CD4-positive, alpha-beta T cell treated with Interleukin-6 for 4 hours (primary cell): ENCODE results near the gene ANXA1.

Source experiments
- DNase-seq: peaks from one replicate; pipeline ENCODE4 v3.0.0-alpha.2; 2020; ENCODE audit warnings: mixed read lengths

Gene ANXA1, protein sequence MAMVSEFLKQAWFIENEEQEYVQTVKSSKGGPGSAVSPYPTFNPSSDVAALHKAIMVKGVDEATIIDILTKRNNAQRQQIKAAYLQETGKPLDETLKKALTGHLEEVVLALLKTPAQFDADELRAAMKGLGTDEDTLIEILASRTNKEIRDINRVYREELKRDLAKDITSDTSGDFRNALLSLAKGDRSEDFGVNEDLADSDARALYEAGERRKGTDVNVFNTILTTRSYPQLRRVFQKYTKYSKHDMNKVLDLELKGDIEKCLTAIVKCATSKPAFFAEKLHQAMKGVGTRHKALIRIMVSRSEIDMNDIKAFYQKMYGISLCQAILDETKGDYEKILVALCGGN

DNA sequence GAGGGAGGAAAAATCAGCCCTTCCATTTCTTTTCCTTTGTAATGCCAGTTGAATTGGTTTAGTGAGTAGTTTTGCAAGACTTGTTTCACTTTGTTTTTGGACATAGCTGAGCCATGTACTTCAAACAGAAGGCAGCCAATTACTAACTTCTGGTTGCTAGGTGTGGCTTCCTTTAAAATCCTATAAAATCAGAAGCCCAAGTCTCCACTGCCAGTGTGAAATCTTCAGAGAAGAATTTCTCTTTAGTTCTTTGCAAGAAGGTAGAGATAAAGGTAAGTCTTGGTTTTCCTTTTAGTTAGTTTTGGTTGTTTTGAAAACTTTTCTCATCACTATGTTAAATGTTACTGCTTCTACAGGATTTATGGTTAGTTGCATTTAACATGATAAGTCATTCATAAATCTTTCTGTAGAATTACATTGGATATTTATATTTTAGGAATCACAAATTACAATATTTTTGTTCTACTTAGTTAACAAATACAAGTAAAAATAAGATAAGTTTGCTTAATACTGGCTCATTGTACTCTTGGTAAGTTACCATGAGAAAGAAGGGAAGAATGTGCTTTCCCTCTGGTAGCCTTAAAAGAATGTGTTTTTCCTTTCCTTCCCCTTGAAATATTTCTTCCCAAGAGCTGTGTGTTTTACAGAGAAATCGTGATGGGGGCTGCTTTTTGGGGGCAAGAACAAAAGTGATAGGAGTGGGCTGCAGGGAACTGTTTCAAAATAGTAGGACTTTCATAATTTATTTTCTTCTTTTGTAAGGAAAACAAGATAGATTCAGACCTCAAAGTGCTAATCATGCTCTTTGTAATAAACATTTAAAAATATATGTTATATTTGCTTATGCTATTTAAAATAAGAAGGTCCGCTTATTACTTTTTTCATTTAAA is at the start of gene ANXA1:
ANXA1 (plus strand) TSS at position 213 of the 890 bp plus-strand sequence. CDS start 6,671 bp downstream, outside the sequence.
- peak; percentile 19 for DNase-seq

DNA sequence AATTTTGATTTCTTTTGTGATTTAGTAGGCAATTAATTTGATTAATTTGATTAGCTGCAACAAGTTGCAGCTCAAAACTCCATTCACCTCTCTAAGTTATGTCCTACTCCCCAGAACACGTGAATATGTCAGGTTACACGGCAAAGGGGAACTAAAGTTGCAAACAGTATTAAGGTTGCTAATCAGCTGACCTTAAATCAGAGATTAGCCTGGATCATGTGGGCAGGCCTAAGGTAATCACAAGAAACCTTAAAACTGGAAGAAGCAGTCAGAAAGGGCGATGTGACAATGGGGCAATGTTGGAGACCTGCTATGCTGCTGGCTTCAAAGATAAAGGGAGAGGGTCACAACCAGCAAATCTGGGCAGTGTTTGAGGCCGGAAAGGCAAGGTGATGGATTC is 47.3 kb upstream of the ANXA1 start:
- no peak for DNase-seq

- DNase-seq = no peak
Observed at GRCh38 chr9:73104921-73105320, 46.7 kb upstream of the ANXA1 start.

GRCh38 chr9:73107489-73108069 is 44.1 kb upstream of the ANXA1 start:
- DNase-seq = peak; percentile 76

GRCh38 chr9:73114058-73114457 is 37.6 kb upstream of the ANXA1 start:
- no peak for DNase-seq

DNA sequence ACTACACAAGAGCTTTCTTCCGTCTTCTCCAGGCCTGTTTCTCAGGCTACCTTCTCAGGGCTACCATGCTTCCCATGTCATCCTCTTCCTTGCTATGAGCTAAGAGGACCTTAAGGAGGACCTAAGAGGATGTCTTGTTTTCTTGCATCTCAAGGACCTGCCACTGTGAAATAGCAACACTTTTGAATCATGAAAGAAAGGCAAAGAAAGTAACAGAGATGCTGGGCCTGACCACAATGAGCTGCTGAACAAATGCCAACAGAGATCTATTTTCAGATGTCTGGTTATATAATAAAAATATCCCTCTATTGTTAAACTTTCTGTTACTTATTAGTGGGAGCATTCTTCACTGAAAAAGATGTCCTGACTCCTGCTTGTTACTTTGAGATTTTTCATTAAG is 36.7 kb upstream of the ANXA1 start:
- no peak for DNase-seq

DNA sequence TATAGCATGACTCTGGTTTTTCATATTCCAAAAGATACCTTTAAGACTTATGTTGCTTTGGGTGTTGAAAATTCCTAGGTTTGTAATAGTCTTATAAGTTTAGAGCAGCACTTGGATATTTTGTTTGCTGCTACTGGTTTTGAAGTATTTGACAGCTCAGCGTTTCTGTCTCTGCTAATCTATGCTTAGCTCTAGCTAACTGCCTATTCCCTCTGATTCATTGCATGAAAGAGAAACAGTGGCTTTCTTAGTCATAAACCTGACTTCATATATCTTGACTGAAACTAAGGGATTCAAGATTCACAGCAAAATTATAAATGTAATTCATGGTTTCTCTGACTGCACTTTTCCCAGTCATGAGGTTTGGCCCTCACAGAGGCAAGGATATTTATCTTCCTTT is 35.6 kb upstream of the ANXA1 start:
- no peak for DNase-seq

DNA sequence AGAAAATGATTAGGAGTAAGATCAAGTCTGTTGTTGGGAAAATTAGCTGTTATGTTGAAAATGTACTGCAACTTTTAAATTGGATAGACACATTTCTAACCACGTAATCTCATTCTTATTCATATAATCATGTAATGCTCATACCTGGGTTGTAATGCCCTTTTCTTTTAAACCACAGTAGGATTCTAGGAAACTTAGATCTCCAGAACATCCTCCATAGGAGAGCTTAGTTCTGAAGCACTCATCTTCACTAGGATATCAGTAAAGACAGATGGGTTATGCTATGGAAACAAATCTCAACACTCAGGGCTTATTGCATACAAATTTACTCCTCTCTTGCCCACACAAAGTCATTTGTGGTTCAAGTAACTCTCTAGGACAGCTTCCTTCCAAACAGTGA is 34.8 kb upstream of the ANXA1 start:
- DNase-seq = no peak

DNA sequence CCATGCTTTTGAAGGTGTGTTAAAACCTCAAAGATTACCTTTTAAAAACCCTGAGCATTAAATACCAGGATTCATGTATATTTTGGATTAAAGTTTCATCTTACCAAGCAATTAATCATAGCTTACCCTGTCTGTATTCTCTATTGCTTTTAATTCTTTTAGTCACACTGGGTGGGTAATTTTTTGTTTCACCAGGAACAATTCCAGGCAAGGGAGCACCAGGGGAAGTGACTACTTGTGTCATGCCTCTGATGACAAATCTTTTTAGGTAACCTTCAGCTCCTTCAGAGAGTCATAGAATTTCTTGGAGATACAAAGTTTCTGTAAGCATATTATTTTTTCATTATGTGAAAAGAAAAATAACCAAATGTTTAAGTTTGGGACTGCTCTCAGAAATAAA is 33.4 kb upstream of the ANXA1 start:
- no peak for DNase-seq

DNA sequence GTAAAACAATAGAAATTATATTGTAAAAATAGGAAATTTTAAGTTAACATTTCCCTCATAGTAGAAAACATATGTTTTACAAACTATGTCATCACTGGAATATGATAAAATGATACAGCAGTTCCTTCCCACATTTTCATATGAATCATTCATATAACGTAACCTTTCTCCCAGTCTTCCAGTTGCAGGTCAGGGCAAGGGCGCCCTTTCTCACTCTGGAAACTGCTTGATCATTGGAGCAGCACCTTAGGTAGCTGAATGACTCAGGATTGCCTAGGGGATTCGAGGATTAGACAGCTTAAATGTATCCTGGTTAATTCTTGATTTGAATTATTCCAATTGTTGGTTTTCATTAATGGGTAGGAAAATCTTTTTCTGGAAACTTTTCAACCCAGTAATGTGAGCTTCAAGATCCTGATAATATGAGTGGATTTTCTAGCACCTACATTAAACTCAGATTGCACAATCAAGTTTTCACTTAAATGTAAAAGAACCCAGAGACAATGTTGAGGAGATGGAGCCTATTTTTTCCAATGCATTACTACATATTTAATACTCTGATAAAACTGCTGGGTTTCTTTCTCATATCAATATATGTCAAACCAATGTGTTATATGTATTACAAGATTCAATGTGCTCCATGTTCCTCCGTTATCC is 32.6 kb upstream of the ANXA1 start:
- DNase-seq = no peak

- DNase-seq = no peak
Observed at GRCh38 chr9:73121375-73121935, 30.2 kb upstream of the ANXA1 start.

DNA sequence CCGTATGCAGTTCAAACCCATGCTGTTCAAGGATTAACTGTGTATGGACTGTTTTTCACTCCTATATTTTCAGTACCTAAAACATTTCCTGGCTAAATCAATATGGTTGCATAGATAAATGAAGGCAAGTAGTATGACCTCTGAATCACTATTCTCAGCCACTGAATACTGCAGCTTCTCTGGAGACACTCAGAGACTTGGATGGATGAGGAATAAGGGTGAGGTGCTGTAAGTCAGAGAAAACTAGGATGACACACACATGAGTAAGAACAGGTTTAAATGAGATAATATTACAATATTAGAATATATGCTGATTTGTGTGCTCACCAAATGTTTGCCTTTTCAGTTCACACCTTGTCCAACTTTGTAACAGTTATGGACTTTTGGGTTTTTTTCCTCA is 26.0 kb upstream of the ANXA1 start:
- no peak for DNase-seq

DNA sequence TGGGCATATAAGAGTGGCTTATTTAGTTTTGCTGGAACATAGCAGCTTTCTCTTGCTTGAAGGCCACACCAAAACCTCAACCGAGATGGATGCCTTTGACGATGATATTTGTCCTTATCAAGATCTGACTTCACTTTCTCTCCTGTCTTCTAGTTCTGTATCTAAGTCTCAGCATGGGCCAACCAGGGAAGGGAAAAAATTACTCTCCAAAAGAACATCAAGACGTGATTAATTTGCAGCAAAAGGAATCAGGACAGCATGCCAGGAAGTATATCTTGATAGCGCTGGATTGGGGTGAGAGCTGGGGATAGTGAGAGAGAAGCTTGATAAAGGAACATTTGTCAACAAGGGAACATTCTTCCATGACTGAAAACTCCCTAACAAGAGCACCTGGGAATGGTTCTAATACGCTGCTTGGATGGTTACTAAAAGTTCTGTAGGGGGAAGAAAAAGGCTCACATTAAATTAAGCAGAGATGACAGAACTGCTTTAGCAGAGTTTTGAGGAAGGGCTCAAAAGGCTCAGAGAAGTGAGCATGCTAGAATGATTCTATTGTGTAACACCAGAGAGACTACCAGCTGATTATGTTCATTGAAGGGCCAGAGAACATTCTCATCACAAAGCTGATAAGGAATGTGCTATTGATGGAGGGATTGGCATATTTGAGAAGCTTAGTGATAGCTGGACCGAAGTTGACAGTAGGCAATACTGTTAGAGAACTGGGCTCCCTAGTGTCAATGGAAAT is 21.6 kb upstream of the ANXA1 start:
- no peak for DNase-seq

GRCh38 chr9:73131461-73131860 is 20.2 kb upstream of the ANXA1 start:
- DNase-seq = no peak

DNA sequence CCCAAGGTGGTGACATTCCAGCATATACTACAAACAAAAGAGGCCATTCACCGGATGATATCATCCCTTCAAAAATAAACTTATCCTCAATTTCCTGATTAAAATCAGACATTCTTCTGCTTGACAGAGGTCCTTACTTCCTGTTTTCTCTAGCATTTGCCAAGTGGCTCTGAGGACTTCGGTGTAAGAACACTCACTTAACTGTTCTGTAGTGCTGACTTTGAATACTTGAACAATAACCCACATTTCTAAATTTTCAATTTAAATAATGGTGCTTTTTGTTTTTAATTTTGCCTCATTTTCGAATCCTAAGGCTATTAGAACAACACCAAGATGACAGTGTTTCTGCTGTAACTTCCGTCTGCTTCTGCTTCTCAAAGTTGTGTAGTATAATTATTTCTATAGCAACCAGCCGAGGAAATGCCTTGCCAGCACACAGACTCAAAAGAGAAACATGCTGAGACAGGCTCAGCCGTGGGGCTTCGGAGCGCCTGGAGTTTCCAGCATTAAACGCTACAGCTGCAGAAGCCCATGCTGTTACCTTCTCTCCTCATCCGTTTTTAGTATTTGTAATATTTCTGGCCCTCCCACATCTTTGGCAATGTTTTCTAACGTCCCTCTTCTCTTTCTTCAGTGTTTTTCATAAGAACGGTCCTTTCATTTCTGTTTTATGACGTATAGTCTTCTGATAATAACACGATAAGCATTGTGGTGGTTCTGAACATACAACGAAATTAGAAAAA is 19.5 kb upstream of the ANXA1 start:
- peak; percentile 71 for DNase-seq

DNA sequence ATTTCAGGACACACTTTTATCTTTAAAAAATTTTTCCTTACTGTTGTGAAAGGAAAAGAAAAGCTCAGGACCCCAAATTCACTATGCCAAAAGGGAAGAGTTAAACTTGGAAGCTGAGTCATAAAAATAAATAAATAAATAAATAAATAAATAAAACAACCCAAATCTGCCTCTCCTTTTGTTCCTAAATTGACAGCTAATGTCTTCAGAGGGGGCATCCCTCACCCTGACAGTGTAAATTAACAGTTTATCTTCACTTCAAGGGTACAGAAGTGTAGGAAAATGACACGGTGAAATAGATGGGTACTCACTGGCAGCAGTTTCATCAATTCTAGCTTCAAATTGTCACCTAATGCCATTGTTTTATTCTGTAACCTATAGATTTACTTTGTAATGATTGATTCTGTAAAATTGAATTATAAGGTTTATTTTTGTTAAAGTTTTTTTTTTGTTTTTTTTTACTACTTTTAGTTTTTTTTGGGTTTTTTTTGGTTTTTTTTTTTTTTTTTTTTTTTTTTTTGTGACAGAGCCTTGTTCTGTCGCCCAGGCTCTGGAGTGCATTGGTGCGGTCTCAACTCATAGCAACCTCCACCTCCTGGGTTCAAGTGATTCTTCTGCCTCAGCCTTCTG is 18.5 kb upstream of the ANXA1 start:
- no peak for DNase-seq

GRCh38 chr9:73133921-73134407 is 17.7 kb upstream of the ANXA1 start:
- no peak for DNase-seq

- DNase-seq = no peak
Observed at GRCh38 chr9:73135394-73135793, 16.3 kb upstream of the ANXA1 start.

DNA sequence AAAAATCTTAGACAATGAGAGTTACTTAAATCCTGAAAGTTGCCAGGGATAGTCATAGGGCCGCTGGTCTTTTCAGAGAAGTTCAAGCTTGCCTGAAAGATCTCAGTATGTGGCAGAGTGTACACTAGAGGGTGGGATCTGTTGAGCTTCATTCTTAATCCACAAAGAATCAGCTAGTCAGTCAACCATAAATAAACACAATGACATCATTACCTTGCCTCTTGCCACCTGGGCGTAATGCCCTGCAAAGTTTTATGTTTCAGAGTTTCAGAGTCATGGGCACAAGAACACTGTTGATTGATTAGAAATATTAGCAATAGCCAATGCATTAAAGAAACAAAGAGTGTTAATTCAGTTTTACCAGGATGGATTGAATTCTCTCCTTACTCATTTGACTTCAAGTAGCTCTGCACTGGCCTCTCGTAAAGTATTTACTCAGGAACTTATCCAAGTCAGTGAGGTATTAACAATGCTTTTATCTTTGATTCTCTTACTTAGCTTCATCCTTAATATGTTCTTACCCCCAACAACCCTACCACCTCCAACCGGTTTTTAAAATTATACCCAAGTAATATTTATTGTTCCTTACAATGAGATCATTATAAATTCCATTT is 14.3 kb upstream of the ANXA1 start:
- DNase-seq = no peak

DNA sequence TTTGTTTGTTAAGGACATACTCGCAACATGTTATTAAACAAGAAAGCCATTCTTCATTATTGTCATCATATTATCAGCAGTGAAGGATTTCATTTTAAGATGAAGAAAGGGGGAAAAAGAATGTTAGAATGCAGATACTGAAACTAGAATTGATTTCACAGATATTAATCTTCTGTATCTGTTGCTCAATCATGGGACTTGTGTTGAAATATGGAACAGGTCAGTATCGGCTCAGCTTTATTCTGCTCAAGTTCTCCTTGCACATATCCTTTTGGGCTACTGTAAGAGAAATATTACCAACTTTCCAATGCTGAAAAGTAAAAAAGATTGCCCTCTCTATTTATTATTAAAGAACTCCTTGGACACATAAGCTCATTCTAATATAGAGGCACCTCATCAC is 13.8 kb upstream of the ANXA1 start:
- DNase-seq = no peak
